ENCODE results near the gene HRNR.

Gene HRNR

GRCh38 chr1:152188673-152189591, 35.1 kb downstream of the HRNR start:
- DNase-seq (ENCODE audit: low read depth in 2 of 2), result peak; percentile 67 to 72

- no peak for DNase-seq (ENCODE audit: low read depth in 2 of 2)
Measured at GRCh38 chr1:152186556-152187285, 37.3 kb downstream of the HRNR start.

- peak in 1 of 2 donors; percentile 7 for DNase-seq (ENCODE audit: low read depth in 2 of 2)
Measured at GRCh38 chr1:152185544-152186391, 38.2 kb downstream of the HRNR start.

- DNase-seq (ENCODE audit: low read depth in 2 of 2), result no peak
Measured at GRCh38 chr1:152182944-152183361, 41.0 kb downstream of the HRNR start.

- DNase-seq (ENCODE audit: low read depth in 2 of 2), result no peak
Measured at GRCh38 chr1:152182431-152182830, 41.6 kb downstream of the HRNR start.

- DNase-seq (ENCODE audit: low read depth in 2 of 2), result no peak
Measured at GRCh38 chr1:152179566-152179965, 44.4 kb downstream of the HRNR start.

GRCh38 chr1:152170287-152170905, 53.6 kb downstream of the HRNR start:
- no peak for DNase-seq (ENCODE audit: low read depth in 2 of 2)

GRCh38 chr1:152169366-152170025, 54.5 kb downstream of the HRNR start:
- no peak for DNase-seq (ENCODE audit: low read depth in 2 of 2)

GRCh38 chr1:152168535-152168868, 55.5 kb downstream of the HRNR start:
- no peak for DNase-seq (ENCODE audit: low read depth in 2 of 2)

- no peak for DNase-seq (ENCODE audit: low read depth in 2 of 2)
Measured at GRCh38 chr1:152167835-152168534, 56.0 kb downstream of the HRNR start.

- DNase-seq (ENCODE audit: low read depth in 2 of 2), result no peak
Measured at GRCh38 chr1:152166966-152167365, 57.0 kb downstream of the HRNR start.

GRCh38 chr1:152165286-152166077, 58.5 kb downstream of the HRNR start:
- no peak for DNase-seq (ENCODE audit: low read depth in 2 of 2)

- no peak for DNase-seq (ENCODE audit: low read depth in 2 of 2)
Measured at GRCh38 chr1:152164517-152165136, 59.4 kb downstream of the HRNR start.

GRCh38 chr1:152162792-152163463, 61.1 kb downstream of the HRNR start:
- no peak for DNase-seq (ENCODE audit: low read depth in 2 of 2)

Measured in stimulated activated CD8-positive, alpha-beta memory T cell treated with anti-CD3 and anti-CD28 coated beads, Interleukin-2, amount 100 ng/mL, for 1 hour (primary cell).